Tibial nerve (tissue), 3 donors: ENCODE data around the gene CD34.

Experiments used
- CTCF ChIP-seq, 5 experiments: fragments of 200-600 bp in 3 of 5; fragments of 450-650 bp in 2 of 5; sonication (generic) in 3 of 5; IDR thresholded peaks; one replicate each; pipeline ENCODE4 v1.5.1; 2016 to 2019; ENCODE audit warnings: antibody characterized with exemption in 5 of 5, mild to moderate bottlenecking in 3 of 5, moderate library complexity in 2 of 5
- POLR2A ChIP-seq, 2 donors: fragments of 450-650 bp; IDR thresholded peaks; one replicate each; pipeline ENCODE4 v1.6.1; 2017; ENCODE audit warnings: antibody characterized with exemption in 2 of 2, mild to moderate bottlenecking in 2 of 2, moderate library complexity in 2 of 2

- TF ChIP-seq CTCF (IDR thresholded peaks at IDR 0.05) = no peak
- no peak for TF ChIP-seq POLR2A (IDR thresholded peaks at IDR 0.05)
Measured at GRCh38 chr1:207833381-207833780, 77.5 kb downstream of the CD34 start.
